T-helper 2 cell treated with Interferon-gamma antibody and Interleukin-4, amounts not matched to agents 100 ng/mL and 5 ng/mL, for 36 hours (primary cell): ENCODE data around the gene ZNF3. TPM values are rescaled to one million over a fixed set of nuclear protein-coding genes. Genes with fewer than 3 reads are reported as not detected.

Experiments used
- intact Hi-C: fragments of 100-400 bp; cut with micrococcal nuclease; formaldehyde crosslinking; loops from one replicate; pipeline ENCODE4 v1.15.1; 2023
- total RNA-seq: library from RNA; stranded (reverse); gene quantifications from 2 replicates; pipeline ENCODE4 v1.2.3, GENCODE V29; 2022

The ZNF3 gene
- total RNA-seq, 1 donor from 2014 or later = 25.3 TPM

DNA sequence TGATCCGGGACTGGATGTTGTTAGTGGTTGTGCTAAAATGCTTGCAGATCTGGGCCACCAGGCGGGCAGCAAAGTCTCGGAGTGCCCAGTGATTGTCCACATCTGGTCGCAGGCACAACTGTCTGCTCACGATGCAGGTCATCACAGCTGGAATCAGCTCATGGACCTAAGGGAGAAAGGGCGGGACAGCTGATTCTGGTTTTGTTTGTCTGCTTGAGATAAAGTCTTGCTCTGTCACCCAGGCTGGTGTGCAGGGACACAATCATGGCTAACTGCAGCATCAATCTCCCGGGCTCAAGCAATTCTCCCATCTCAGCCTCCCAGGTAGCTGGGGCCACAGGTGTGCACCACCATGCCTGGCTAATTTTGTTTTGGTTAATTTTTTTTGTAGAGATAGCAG lies 29.6 kb upstream of the ZNF3 start:
- intact Hi-C loops = no loop called here

- intact Hi-C loops = no loop called here
Observed at GRCh38 chr7:100109521-100110163, 28.1 kb upstream of the ZNF3 start.

DNA sequence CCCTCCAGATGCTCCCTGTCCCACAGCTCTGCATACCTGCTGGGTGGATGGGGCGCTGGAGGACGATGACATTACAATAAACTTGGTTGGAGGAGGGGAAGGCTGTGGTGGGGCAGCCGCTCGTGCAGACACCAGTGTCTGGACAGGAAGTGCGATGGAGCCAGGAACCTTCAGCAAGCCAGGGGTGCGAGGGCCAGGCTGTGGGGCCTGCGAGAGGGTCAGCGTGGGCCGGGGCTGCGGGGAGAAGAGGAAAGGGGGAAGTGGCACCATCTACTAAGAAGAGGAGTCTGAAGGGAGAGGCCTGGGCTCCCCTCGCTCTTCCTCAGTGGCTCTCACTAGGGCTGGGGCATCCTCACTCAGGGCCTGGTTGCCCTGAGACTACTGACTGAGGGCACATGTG lies 26.4 kb upstream of the ZNF3 start:
- intact Hi-C loops = no loop called here

- intact Hi-C loops = no loop called here
Observed at GRCh38 chr7:100107125-100107737, 25.7 kb upstream of the ZNF3 start.

DNA sequence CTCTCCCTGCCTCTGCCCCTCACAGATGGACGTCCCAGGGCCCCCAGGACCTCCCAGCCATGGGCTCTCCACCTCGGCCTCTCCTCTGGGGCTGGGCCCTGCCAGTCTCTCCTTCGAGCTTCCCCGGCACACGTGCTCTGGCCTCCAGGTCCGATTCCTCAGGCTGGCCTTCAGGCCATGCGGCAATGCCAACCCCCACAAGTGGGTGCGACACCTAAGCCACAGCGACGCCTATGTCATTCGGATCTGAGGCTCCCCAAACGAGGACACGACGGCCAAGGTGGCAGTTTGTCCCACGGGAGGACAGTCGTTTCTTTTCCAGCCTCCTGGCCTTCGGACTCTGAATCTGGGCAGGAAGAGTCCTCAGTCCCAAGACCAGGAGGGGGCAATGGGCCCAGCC lies 25.1 kb upstream of the ZNF3 start:
- intact Hi-C loops = no loop called here

DNA sequence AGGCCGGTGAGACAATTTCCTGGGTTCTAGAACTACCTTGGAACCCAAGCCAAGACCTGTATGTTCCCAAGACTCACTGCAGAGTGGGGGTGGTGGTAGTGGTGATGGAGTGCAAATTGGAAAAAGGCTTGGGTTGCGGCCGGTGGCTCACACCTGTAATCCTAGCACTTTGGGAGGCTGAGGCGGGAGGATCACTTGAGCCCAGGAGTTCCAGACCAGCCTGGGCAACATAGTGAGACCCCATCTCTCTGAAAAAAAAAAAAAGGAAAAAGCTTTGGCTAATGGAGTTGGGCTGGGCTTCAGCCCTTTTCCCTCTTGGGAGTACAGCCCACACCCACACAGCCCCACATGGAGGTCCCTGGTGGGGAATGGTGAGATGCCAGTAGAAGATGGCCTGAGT lies 24.0 kb upstream of the ZNF3 start:
- intact Hi-C loops = no loop called here

DNA sequence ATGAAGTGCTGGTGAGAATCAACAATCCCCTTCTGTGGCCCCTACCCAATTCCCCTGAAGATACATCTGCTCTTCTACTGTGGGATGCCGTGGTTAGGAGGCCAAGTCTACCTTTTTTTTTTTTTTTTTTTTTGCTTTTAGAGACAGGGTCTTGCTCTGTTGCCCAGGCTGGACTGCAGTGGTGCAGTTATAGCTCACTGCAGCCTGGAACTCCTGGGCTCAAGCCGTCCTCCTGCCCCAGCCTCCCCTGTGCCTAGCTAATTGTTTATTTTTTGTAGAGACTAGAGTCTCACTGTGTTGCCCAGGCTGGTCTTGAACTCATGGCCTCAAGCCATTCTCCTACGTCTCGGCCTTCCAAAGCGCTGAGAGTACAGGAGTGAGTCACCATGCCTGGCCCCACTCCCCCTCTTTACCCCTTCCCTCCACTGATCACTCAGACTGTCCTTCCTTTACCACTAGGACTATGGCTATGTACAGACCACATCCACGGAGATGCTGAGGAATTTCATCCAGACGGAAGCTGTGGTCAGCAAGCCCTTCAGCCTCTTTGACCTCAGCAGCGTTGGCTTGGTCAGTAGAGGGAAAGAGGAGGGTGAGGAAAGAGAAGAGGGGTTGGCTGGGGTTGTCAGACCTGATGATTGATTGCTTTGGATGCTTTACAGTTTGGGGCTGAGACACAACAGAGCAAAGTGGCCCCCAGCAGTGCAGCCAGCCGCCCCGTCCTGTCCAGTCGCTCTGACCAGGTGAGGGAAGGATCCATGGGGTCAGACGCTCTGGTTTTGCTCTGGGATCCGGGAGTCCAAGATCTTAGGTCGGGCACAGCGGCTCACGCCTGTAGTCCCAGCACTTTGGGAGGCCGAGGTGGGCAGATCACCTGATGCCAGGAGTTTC lies 21.7 kb upstream of the ZNF3 start:
- intact Hi-C loops = no loop called here

DNA sequence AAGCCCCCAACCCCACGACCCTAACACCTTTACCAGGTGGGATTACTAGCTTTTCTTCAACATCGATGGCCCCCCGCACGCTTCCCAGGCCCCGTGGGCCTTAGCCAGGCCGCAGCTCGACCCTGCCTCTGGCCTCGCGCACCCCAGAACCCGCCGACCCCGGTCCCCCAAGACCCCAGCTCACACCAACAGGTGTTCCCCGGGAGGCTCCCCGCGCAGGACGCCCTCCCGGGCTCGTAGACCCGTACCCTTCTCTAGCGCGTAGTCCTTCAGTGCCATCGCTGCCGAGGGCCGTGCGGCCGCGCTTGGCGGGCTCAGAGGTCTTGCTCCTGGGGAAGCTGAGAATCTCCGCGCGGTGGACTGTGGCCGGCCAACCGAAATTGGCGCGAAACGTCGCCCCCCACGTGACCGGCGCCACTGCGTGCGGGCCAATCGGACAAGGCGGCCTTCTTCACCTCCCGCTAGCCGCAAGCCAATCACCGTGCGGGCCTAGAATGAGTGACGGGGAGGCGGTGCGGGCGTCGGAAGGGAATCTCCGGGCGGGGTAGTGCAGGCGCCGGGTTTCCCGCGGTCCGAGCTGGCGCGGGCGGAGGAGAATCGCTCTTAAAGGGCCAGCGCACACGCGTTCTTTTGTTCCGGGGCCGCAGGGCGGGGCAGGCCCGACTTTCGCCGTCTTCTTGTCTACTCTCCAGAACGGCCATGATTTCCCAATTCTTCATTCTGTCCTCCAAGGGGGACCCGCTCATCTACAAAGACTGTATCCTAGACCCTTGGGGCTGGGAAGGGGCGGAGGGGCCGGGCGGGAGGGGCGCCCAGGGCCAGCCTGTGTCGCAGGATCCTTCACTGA lies 19.7 kb upstream of the ZNF3 start, which contains the start of the genes AP4M1 and MCM7:
TSS of gene AP4M1 (plus strand) at position 628 of the 847 bp plus-strand sequence. CDS start at position 700, 72 bp downstream.
TSS of gene MCM7 (minus strand) at position 382 of the 847 bp plus-strand sequence. CDS start at position 279, 103 bp downstream.
- intact Hi-C loops = loop anchor here (1.0 to 2.0 kb wide), 3 partner anchors 18 to 48 kb away; partner anchors contain the start of genes CNPY4, LAMTOR4 and TAF6

DNA sequence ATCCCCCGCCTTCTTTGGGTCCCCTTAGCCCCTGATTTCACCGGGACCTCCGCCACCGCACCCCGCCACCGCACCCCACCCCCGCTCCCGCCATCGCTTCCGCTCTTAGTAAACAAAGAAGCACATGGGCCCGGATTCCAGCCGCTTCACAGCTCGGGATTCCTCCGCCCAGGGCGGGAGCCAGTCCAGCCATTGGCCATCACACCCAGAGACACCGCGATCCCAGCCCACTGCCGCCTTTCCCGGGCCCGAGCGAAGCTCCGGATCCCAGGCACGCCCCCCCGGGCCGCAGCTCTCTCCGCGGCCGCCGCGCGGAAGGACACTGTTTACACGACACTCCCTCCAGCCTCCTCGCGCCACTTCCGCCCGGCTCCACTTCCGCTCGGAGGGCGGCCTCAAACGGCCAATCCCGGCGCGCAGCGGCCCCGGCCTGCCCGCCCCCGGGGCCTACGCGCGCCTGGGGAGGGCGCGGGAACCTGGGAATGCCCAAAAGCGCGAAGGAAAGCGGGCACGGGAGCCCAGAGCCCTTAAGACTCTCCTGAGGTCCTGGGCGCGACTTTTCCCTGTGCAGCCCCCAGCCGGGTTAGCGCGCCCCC lies 19.0 kb upstream of the ZNF3 start:
- intact Hi-C loops = loop anchor here (1.0 to 2.0 kb wide), 6 partner anchors 11 to 328 kb away; partner anchors contain the start of genes CNPY4, LAMTOR4, TAF6 and ZCWPW1

DNA sequence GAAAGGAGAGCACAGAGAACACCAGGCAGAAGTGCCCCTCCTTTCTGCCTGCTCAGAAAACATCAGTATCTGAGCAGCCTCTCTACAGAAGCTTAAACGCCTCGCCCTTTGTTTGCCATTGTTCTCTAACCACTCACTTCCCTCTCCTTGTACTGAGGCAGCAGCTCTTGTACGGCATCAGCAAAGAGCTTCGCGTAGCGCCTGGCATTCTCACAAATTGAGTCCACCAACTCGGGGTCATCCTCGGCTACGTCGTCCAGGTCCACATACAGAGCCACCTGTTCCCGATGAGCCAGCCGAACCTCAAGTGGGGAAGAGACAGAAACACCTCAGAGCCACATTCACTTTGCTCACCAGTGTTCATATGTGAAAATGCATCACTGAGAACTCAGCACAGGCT lies 17.9 kb upstream of the ZNF3 start:
- intact Hi-C loops = no loop called here

GRCh38 chr7:100098913-100099312 lies 17.4 kb upstream of the ZNF3 start:
- intact Hi-C loops = no loop called here

- intact Hi-C loops = no loop called here
Observed at GRCh38 chr7:100095704-100096103, 14.2 kb upstream of the ZNF3 start.

GRCh38 chr7:100095289-100095688 lies 13.8 kb upstream of the ZNF3 start:
- intact Hi-C loops = no loop called here

GRCh38 chr7:100093925-100094486 lies 12.5 kb upstream of the ZNF3 start:
- intact Hi-C loops = no loop called here

- intact Hi-C loops = no loop called here
Observed at GRCh38 chr7:100093498-100093897, 12.0 kb upstream of the ZNF3 start.

GRCh38 chr7:100093054-100093453 lies 11.5 kb upstream of the ZNF3 start:
- intact Hi-C loops = no loop called here

GRCh38 chr7:100091411-100092181 lies 10.1 kb upstream of the ZNF3 start:
- intact Hi-C loops = no loop called here

GRCh38 chr7:100090527-100091410 lies 9.2 kb upstream of the ZNF3 start:
- intact Hi-C loops = no loop called here
